Right atrium auricular region (tissue), 2 donors: ENCODE results near the gene GET3. TPM values are rescaled to one million over a fixed set of nuclear protein-coding genes. Genes with fewer than 3 reads are reported as not detected.

Source experiments
- DNase-seq: peaks from one replicate; pipeline ENCODE4 v3.0.0-alpha.2; 2019; ENCODE audit warnings: low spot score
- H3K27ac ChIP-seq, 2 donors: fragments of 200-600 bp; sonication (generic); 1 replicate in 1 of 2; 2 replicates in 1 of 2; pipeline ENCODE4 v1.5.1; 2016 to 2019
- H3K27me3 ChIP-seq, 2 donors: fragments of 200-600 bp; sonication (generic); one replicate each; pipeline versions ENCODE4 v1.5.1 to v1.6.0; 2017 to 2019
- H3K36me3 ChIP-seq: fragments of 200-600 bp; sonication (generic); one replicate; pipeline ENCODE4 v1.5.1; 2016
- H3K4me1 ChIP-seq, 2 donors: fragments of 200-600 bp; sonication (generic); one replicate each; pipeline versions ENCODE4 v1.5.1 to v1.6.0; 2017 to 2019
- H3K4me3 ChIP-seq, 2 donors: fragments of 200-600 bp; sonication (generic); 1 replicate in 1 of 2; 2 replicates in 1 of 2; pipeline ENCODE4 v1.5.1; 2017 to 2019; ENCODE audit warnings: mild to moderate bottlenecking in 1 of 2, moderate library complexity in 1 of 2
- H3K9me3 ChIP-seq, 2 donors: fragments of 200-600 bp; sonication (generic); one replicate each; pipeline ENCODE4 v1.5.1; 2019
- CTCF ChIP-seq, 2 donors: fragments of 200-600 bp; sonication (generic); IDR thresholded peaks; one replicate each; pipeline ENCODE4 v1.5.1; 2019; ENCODE audit warnings: antibody characterized with exemption in 2 of 2
- total RNA-seq, 2 donors: library from RNA; depleted of rRNA; stranded (reverse); fragments of >200 nt; gene quantifications; one replicate each; pipeline ENCODE4 v1.1.0, GENCODE V29; 2016

The GET3 gene
- total RNA-seq, 2 donors from 2014 or later, result 44.6 to 55.1 TPM

DNA sequence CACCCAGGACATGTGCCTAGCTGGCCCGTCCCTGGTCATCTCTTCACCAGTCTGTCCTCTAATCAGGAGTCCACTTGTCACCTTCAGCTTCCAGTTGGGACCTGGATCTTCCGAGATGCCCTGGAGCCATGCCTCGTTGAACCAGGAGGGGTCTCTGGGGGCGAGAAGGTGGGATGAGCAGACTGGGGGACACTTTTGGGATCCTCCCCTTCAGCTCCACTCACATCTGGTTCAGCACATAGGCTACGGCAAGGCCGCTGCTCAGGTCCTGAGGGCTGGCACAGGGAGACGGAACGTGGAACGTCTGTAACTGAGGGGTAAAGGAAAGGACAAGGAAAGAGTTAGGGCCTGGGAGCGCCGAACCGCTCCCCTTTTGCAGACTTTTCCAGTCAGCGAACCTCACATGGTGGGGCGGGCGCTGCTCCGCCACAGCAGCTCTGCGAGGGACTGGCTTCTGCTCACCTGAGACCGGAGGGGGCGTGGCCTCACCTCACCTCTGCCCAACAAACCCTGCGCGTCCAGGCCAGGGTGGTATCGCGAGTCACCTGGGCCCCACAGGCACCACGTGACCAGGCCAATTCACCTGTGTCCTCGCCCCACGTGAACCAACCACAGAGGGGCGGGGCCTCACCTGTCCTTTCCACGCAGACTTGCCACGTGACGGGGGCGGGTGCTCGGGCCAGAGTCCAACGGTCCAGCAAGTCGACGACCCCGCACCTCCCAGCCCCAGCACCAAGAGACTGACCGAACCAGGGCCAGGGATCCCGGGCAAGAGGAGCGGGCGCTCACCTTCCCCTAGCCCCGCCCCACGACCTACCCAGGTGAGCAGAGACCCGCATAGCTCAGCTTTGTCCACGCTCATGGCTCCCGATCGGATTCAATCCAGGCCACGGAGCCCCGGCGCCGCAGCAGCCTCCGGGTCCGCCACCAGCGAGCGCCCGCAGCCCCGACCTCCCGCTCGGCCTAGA is 37.6 kb downstream of the GET3 start, which contains the start of gene HOOK2:
Gene HOOK2 (minus strand): TSS at position 965 of the 968 bp plus-strand sequence. CDS start 103 bp downstream, at position 862.
- Histone ChIP-seq H3K27me3 (no peaks in the 10 kb centered on the region), H3K4me1 (peaks cover 0 to 51% of the 10 kb centered on the region in 2 donors), H3K27ac (peak within 1 kb of the TSS; percentile 72 to 87), H3K4me3 (peak within 1 kb of the TSS; percentile 49 to 70), H3K9me3 (no peaks in the 10 kb centered on the region), H3K36me3 (no peaks in the 10 kb centered on the region)
- no peak for TF ChIP-seq CTCF (IDR thresholded peaks at IDR 0.05)
- DNase-seq, result no peak

DNA sequence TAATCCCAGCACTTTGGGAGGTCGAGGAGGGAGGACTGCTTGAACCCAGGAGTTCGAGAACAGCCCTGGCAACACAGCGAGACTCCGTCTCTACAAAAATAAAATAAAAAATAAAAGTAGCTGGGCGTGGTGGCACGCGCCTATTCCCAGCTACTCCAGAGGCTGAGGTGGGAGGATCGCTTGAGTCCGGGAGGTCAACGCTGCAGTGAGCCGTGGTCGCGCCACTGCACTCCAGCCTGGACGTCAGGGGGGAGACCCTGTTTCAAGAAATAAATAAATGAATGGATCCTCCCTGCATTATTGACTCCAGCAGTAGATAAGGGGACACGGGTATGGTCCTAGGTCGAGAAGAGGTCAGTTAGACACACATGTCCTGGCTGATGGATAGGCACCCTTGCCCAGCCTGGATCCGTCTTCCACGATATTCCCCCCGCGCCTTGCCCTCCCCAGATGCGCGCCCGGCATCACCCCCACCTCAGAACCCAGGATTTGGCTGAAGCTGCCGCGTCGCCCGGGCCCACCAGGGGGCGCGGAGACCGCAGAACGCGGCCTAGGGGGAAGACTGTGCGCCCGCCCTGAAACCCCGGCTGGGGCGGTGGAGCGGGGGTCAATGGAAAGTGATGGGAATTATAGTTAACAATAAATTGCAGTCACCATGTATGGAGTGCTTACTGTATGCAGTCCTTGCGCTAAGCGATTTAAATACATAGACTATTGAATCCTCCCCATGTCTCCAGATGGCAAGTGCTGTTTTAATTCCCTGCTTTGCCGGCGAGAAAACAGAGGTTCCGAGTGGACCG is 40.1 kb downstream of the GET3 start:
- peak; percentile 91 to 99 for TF ChIP-seq CTCF (IDR thresholded peaks at IDR 0.05)
- DNase-seq, result no peak

DNA sequence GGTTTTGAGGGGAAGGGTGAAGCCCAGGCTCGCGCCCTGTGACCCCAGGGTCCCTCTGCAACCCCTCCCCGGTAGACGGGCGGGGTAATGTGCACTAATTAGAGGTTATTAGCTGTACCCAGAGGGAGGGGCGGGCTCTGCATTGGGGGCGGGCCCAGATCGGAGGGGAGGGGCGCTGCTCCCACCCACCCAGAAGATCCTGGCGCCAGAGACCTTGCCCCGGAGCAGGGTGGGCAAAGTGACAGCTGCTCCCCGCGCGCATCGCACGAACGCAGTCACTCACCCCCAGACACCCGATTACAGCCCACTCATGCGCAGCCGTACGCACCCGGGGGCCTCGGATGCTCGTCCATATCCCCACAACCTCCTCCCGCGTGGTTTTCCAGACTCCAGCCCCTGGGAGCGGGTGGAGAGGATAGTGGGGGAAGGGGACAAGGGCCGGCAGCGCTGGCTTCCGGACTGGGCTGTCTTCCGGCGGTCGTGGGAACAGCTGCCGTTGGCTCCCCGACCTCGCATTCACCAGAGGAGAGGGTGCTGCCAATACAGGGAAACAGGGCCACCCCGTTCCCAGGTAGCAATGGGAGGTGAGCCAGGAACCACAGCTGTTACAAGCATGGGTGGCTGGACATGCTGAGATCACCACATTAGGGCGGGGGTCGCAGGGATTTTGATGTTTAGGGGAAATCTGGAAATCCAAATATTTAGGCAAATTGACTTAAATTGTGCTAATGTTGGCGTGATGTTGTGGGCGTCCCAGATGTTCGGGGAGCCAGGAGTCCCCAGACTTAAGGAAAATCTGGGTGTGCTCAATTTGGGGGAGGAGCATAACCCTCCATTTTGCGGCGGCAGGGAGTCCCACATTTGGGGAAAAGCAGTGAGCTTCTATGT is 41.0 kb downstream of the GET3 start:
- H3K9me3 ChIP-seq, result no peaks in the 10 kb centered on the region
- H3K36me3 ChIP-seq, result no peaks in the 10 kb centered on the region
- TF ChIP-seq CTCF (IDR thresholded peaks at IDR 0.05), result no peak
- H3K27me3 ChIP-seq, result no peaks in the 10 kb centered on the region
- H3K4me1 ChIP-seq, result peaks cover 0 to 46% of the 10 kb centered on the region in 2 donors
- peak; percentile 81 for DNase-seq
- H3K4me3 ChIP-seq, result peak overlapping the region; percentile 52 to 67
- peak overlapping the region; percentile 91 to 93 for H3K27ac ChIP-seq

More for the DNA sequence above, 40.1 kb downstream of the GET3 start:
- Histone ChIP-seq H3K9me3 (no peaks in the 10 kb centered on the region), H3K4me3 (peak overlapping the region; percentile 52 to 67), H3K27ac (peak overlapping the region; percentile 91 to 93), H3K4me1 (peaks cover 0 to 44% of the 10 kb centered on the region in 2 donors), H3K36me3 (no peaks in the 10 kb centered on the region), H3K27me3 (no peaks in the 10 kb centered on the region)

DNA sequence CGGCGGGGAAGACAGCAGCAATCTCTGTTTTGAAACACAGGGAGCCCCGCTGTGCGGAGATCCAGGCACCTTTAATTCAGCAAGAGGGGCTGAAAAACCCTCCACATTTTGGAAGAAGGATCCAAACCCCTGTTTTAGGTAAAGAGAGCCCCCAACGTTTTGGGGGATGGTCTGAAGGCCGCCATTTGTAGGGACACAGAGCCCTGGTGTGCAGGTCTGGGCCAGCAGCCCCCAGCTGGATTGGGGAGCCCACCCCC is 41.5 kb downstream of the GET3 start:
- H3K27ac ChIP-seq, result peak overlapping the region; percentile 91 to 93
- DNase-seq, result no peak
- H3K27me3 ChIP-seq, result no peaks in the 10 kb centered on the region
- H3K9me3 ChIP-seq, result no peaks in the 10 kb centered on the region
- peak overlapping the region; percentile 52 to 67 for H3K4me3 ChIP-seq
- peaks cover 0 to 46% of the 10 kb centered on the region in 2 donors for H3K4me1 ChIP-seq
- H3K36me3 ChIP-seq, result no peaks in the 10 kb centered on the region
- TF ChIP-seq CTCF (IDR thresholded peaks at IDR 0.05), result no peak
